Adrenal gland (tissue), 5 donors: Measurements from ENCODE around the gene TCERG1L.

Source experiments
- CTCF ChIP-seq, 6 experiments: fragments of 450-650 bp in 4 of 6; fragments of 200-600 bp in 2 of 6; sonication (generic) in 1 of 6; IDR thresholded peaks; 1 replicate in 5 of 6; 2 replicates in 1 of 6; pipeline versions ENCODE4 v1.5.1 to v1.8.0; 2016 to 2021; ENCODE audit warnings: antibody characterized with exemption in 6 of 6, mild to moderate bottlenecking in 2 of 6, moderate library complexity in 1 of 6
- POLR2A ChIP-seq, 2 donors: fragments of 450-650 bp; IDR thresholded peaks; one replicate each; pipeline ENCODE4 v1.6.1; 2017; ENCODE audit warnings: antibody characterized with exemption in 2 of 2, mild to moderate bottlenecking in 2 of 2, moderate library complexity in 1 of 2
- donor health status: DM: no; HTN: no; CAD: no.

GRCh38 chr10:131077031-131077430 lies 234.5 kb downstream of the TCERG1L start:
- TF ChIP-seq CTCF (IDR thresholded peaks at IDR 0.05), result no peak
- no peak for TF ChIP-seq POLR2A (IDR thresholded peaks at IDR 0.05)
